ENCODE data around the gene PSD2. TPM values are rescaled to one million over a fixed set of nuclear protein-coding genes. Genes with fewer than 3 reads are reported as not detected.
"Not testable (repeated sequence)": the region's sequence is repeated elsewhere in the genome, so short reads cannot be mapped to it uniquely, and the experiment has no call there.

Gene PSD2
- total and polyA plus RNA-seq, 5 donors from 2014 or later, result not detected

GRCh38 chr5:139788294-139788910 is 7.2 kb upstream of the PSD2 start:
- Mint-ChIP-seq H3K4me1 (peaks cover 0 to 17% (median 8%) of the 10 kb centered on the region in 4 donors), H3K27ac (peak overlapping the region in 1 of 3 donors; percentile 48), H3K27me3 (peaks cover 56% of the 10 kb centered on the region), H3K4me3 (peak overlapping the region; percentile 30 to 84 (median 47)), H3K9me3 (peaks cover 0 to 1% (median 0%) of the 10 kb centered on the region in 7 donors), H3K36me3 (no peaks in the 10 kb centered on the region)
- Histone ChIP-seq H3K27ac (ENCODE audit: insufficient read depth, low read length, poor library complexity, severe bottlenecking) (no peak overlapping the region), H3K27me3 (ENCODE audit: control insufficient read depth, insufficient read depth, low read length) (peaks cover 6% of the 10 kb centered on the region), H3K36me3 (ENCODE audit: control insufficient read depth, insufficient read depth, low read length) (no peaks in the 10 kb centered on the region), H3K4me3 (ENCODE audit: low read depth, low read length) (no peak overlapping the region), H3K4me1 (ENCODE audit: control insufficient read depth, insufficient read depth, low read length, poor library complexity, severe bottlenecking) (peaks cover 10% of the 10 kb centered on the region), H3K9me3 (ENCODE audit: control insufficient read depth in 2 of 2, low read length in 2 of 2) (no peaks in the 10 kb centered on the region)
- no peak for DNase-seq
- no peak for ATAC-seq (ENCODE audit: low read depth in 2 of 2)

- H3K4me1 Mint-ChIP-seq, result peaks cover 0 to 20% (median 8%) of the 10 kb centered on the region in 4 donors
- H3K4me3 Mint-ChIP-seq, result peak overlapping the region; percentile 30 to 79 (median 70)
- no peak for ATAC-seq (ENCODE audit: low read depth in 2 of 2)
These were observed 6.3 kb upstream of the PSD2 start for GRCh38 chr5:139789116-139789844.

GRCh38 chr5:139789845-139790189 is 5.8 kb upstream of the PSD2 start:
- no peak overlapping the region for H3K27ac Mint-ChIP-seq
- H3K4me3 Mint-ChIP-seq, result no peak overlapping the region
- no peaks in the 10 kb centered on the region for H3K9me3 ChIP-seq (ENCODE audit: control insufficient read depth in 2 of 2, low read length in 2 of 2)
- H3K27me3 Mint-ChIP-seq, result peaks cover 50% of the 10 kb centered on the region
- H3K9me3 Mint-ChIP-seq, result peaks cover 0 to 1% (median 0%) of the 10 kb centered on the region in 7 donors
- H3K4me1 Mint-ChIP-seq, result peaks cover 0 to 22% (median 8%) of the 10 kb centered on the region in 4 donors
- H3K27ac ChIP-seq (ENCODE audit: insufficient read depth, low read length, poor library complexity, severe bottlenecking), result no peak overlapping the region
- no peaks in the 10 kb centered on the region for H3K36me3 Mint-ChIP-seq
- DNase-seq, result no peak
- no peak for ATAC-seq (ENCODE audit: low read depth in 2 of 2)
- no peaks in the 10 kb centered on the region for H3K36me3 ChIP-seq (ENCODE audit: control insufficient read depth, insufficient read depth, low read length)
- H3K4me3 ChIP-seq (ENCODE audit: low read depth, low read length), result no peak overlapping the region
- H3K4me1 ChIP-seq (ENCODE audit: control insufficient read depth, insufficient read depth, low read length, poor library complexity, severe bottlenecking), result peaks cover 10% of the 10 kb centered on the region
- H3K27me3 ChIP-seq (ENCODE audit: control insufficient read depth, insufficient read depth, low read length), result peaks cover 14% of the 10 kb centered on the region

More at GRCh38 chr5:139789116-139789844, 6.3 kb upstream of the PSD2 start:
- H3K9me3 Mint-ChIP-seq, result peaks cover 0 to 1% (median 0%) of the 10 kb centered on the region in 7 donors
- peaks cover 50% of the 10 kb centered on the region for H3K27me3 Mint-ChIP-seq
- no peaks in the 10 kb centered on the region for H3K9me3 ChIP-seq (ENCODE audit: control insufficient read depth in 2 of 2, low read length in 2 of 2)
- H3K4me3 ChIP-seq (ENCODE audit: low read depth, low read length), result no peak overlapping the region
- H3K27me3 ChIP-seq (ENCODE audit: control insufficient read depth, insufficient read depth, low read length), result peaks cover 12% of the 10 kb centered on the region
- no peak for DNase-seq
- no peak overlapping the region for H3K27ac Mint-ChIP-seq
- no peaks in the 10 kb centered on the region for H3K36me3 Mint-ChIP-seq
- no peak overlapping the region for H3K27ac ChIP-seq (ENCODE audit: insufficient read depth, low read length, poor library complexity, severe bottlenecking)
- peaks cover 10% of the 10 kb centered on the region for H3K4me1 ChIP-seq (ENCODE audit: control insufficient read depth, insufficient read depth, low read length, poor library complexity, severe bottlenecking)
- H3K36me3 ChIP-seq (ENCODE audit: control insufficient read depth, insufficient read depth, low read length), result no peaks in the 10 kb centered on the region

- peaks cover 10% of the 10 kb centered on the region for H3K27me3 ChIP-seq (ENCODE audit: control insufficient read depth, insufficient read depth, low read length)
- no peaks in the 10 kb centered on the region for H3K9me3 ChIP-seq (ENCODE audit: control insufficient read depth in 2 of 2, low read length in 2 of 2)
- H3K4me1 ChIP-seq (ENCODE audit: control insufficient read depth, insufficient read depth, low read length, poor library complexity, severe bottlenecking), result peaks cover 21% of the 10 kb centered on the region
- Mint-ChIP-seq H3K4me3 (peak overlapping the region in 1 of 4 donors; percentile 28), H3K27ac (no peak overlapping the region), H3K9me3 (peaks cover 0 to 1% (median 0%) of the 10 kb centered on the region in 7 donors), H3K4me1 (peaks cover 0 to 29% (median 8%) of the 10 kb centered on the region in 4 donors), H3K36me3 (no peaks in the 10 kb centered on the region), H3K27me3 (peaks cover 56% of the 10 kb centered on the region)
- ATAC-seq (ENCODE audit: low read depth in 2 of 2) (no peak), DNase-seq (no peak)
- no peak overlapping the region for H3K27ac ChIP-seq (ENCODE audit: insufficient read depth, low read length, poor library complexity, severe bottlenecking)
- no peak overlapping the region for H3K4me3 ChIP-seq (ENCODE audit: low read depth, low read length)
- H3K36me3 ChIP-seq (ENCODE audit: control insufficient read depth, insufficient read depth, low read length), result no peaks in the 10 kb centered on the region
These were observed 3.4 kb upstream of the PSD2 start for GRCh38 chr5:139792218-139792617.

- H3K4me1 Mint-ChIP-seq, result peaks cover 0 to 25% (median 7%) of the 10 kb centered on the region in 4 donors
- H3K27me3 ChIP-seq (ENCODE audit: control insufficient read depth, insufficient read depth, low read length), result peaks cover 14% of the 10 kb centered on the region
- H3K4me3 ChIP-seq (ENCODE audit: low read depth, low read length); DNase-seq; H3K9me3 ChIP-seq (ENCODE audit: control insufficient read depth in 2 of 2, low read length in 2 of 2); H3K9me3 Mint-ChIP-seq; H3K27ac ChIP-seq (ENCODE audit: insufficient read depth, low read length, poor library complexity, severe bottlenecking); H3K4me3 Mint-ChIP-seq; H3K27ac Mint-ChIP-seq; H3K36me3 Mint-ChIP-seq; ATAC-seq (ENCODE audit: low read depth in 2 of 2); H3K36me3 ChIP-seq (ENCODE audit: control insufficient read depth, insufficient read depth, low read length): not testable (repeated sequence)
- peaks cover 16% of the 10 kb centered on the region for H3K4me1 ChIP-seq (ENCODE audit: control insufficient read depth, insufficient read depth, low read length, poor library complexity, severe bottlenecking)
- peaks cover 56% of the 10 kb centered on the region for H3K27me3 Mint-ChIP-seq
These were observed 3.0 kb upstream of the PSD2 start for GRCh38 chr5:139792655-139793054.

- H3K27me3 Mint-ChIP-seq, result peaks cover 61% of the 10 kb centered on the region
- H3K4me3 Mint-ChIP-seq, result peak overlapping the region in 3 of 4 donors; percentile 45 to 78 (median 71)
These were observed 1.4 kb upstream of the PSD2 start for GRCh38 chr5:139794067-139794846.

GRCh38 chr5:139796061-139796806 is 626 bp downstream of the PSD2 start:
- peaks cover 13% of the 10 kb centered on the region for H3K4me1 ChIP-seq (ENCODE audit: control insufficient read depth, insufficient read depth, low read length, poor library complexity, severe bottlenecking)
- ATAC-seq (ENCODE audit: low read depth in 2 of 2) (no peak), DNase-seq (no peak)
- H3K4me1 Mint-ChIP-seq, result peaks cover 0 to 12% (median 3%) of the 10 kb centered on the region in 4 donors
- H3K36me3 ChIP-seq (ENCODE audit: control insufficient read depth, insufficient read depth, low read length), result no peaks in the 10 kb centered on the region
- H3K9me3 ChIP-seq (ENCODE audit: control insufficient read depth in 2 of 2, low read length in 2 of 2), result no peaks in the 10 kb centered on the region
- H3K27ac Mint-ChIP-seq, result no peak overlapping the region
- peaks cover 56% of the 10 kb centered on the region for H3K27me3 Mint-ChIP-seq
- peak overlapping the region in 3 of 4 donors; percentile 20 to 66 (median 52) for H3K4me3 Mint-ChIP-seq
- H3K4me3 ChIP-seq (ENCODE audit: low read depth, low read length), result no peak overlapping the region
- peaks cover 0 to 3% (median 0%) of the 10 kb centered on the region in 7 donors for H3K9me3 Mint-ChIP-seq
- H3K27ac ChIP-seq (ENCODE audit: insufficient read depth, low read length, poor library complexity, severe bottlenecking), result no peak overlapping the region
- no peaks in the 10 kb centered on the region for H3K36me3 Mint-ChIP-seq
- H3K27me3 ChIP-seq (ENCODE audit: control insufficient read depth, insufficient read depth, low read length), result peaks cover 16% of the 10 kb centered on the region

More at GRCh38 chr5:139794067-139794846, 1.4 kb upstream of the PSD2 start:
- H3K27ac ChIP-seq (ENCODE audit: insufficient read depth, low read length, poor library complexity, severe bottlenecking), result no peak overlapping the region
- H3K36me3 ChIP-seq (ENCODE audit: control insufficient read depth, insufficient read depth, low read length), result no peaks in the 10 kb centered on the region
- H3K4me1 ChIP-seq (ENCODE audit: control insufficient read depth, insufficient read depth, low read length, poor library complexity, severe bottlenecking), result peaks cover 13% of the 10 kb centered on the region
- no peaks in the 10 kb centered on the region for H3K9me3 ChIP-seq (ENCODE audit: control insufficient read depth in 2 of 2, low read length in 2 of 2)
- no peak for ATAC-seq (ENCODE audit: low read depth in 2 of 2)
- DNase-seq, result no peak
- H3K27me3 ChIP-seq (ENCODE audit: control insufficient read depth, insufficient read depth, low read length), result peaks cover 16% of the 10 kb centered on the region
- H3K4me3 ChIP-seq (ENCODE audit: low read depth, low read length), result no peak overlapping the region
- Mint-ChIP-seq H3K27ac (no peak overlapping the region), H3K36me3 (no peaks in the 10 kb centered on the region), H3K9me3 (no peaks in the 10 kb centered on the region), H3K4me1 (peaks cover 0 to 19% (median 4%) of the 10 kb centered on the region in 4 donors)
